HepG2 (cell line): ENCODE data around the gene SUSD2. TPM values are rescaled to one million over a fixed set of nuclear protein-coding genes. Genes with fewer than 3 reads are reported as not detected.

Experiments used
- ATF7 ChIP-seq, 2 experiments: fragments of 450-650 bp in 1 of 2; sonication (generic) in 1 of 2; formaldehyde crosslinking in 1 of 2; IDR thresholded peaks; 2 replicates each; pipeline versions ENCODE4 v1.4.0 to v1.6.1; 2016 to 2020; ENCODE audit warnings: antibody characterized with exemption in 1 of 2, mild to moderate bottlenecking in 1 of 2, missing genetic modification reagents in 1 of 2
- CAMTA2 ChIP-seq: sonication (generic); formaldehyde crosslinking; IDR thresholded peaks from 2 replicates; pipeline ENCODE4 v1.4.0; 2020; ENCODE audit warnings: mild to moderate bottlenecking, missing genetic modification reagents, borderline replicate concordance
- EEA1 ChIP-seq: sonication (generic); formaldehyde crosslinking; IDR thresholded peaks from 2 replicates; pipeline ENCODE4 v1.5.1; 2020; ENCODE audit warnings: mild to moderate bottlenecking, missing genetic modification reagents, borderline replicate concordance
- EP300 ChIP-seq, 3 experiments: sonication (generic) in 1 of 3; formaldehyde crosslinking in 1 of 3; IDR thresholded peaks; 2 replicates each; pipeline versions ENCODE4 v1.5.1 to v1.6.1; 2011 to 2020; ENCODE audit warnings: low read depth in 2 of 3, low read length in 2 of 3, borderline replicate concordance in 1 of 3, improper control_type of control experiment in 1 of 3, mild to moderate bottlenecking in 1 of 3, missing genetic modification reagents in 1 of 3, moderate library complexity in 1 of 3
- HNRNPL ChIP-seq: fragments of 200-400 bp; formaldehyde crosslinking; IDR thresholded peaks from 2 replicates; pipeline ENCODE4 v1.6.1; 2017; ENCODE audit warnings: mild to moderate bottlenecking, low read depth, low read length
- MAZ ChIP-seq, 2 experiments: sonication (generic) in 1 of 2; formaldehyde crosslinking in 1 of 2; IDR thresholded peaks; 2 replicates each; pipeline versions ENCODE4 v1.5.0 to v1.6.1; 2012 to 2020; ENCODE audit warnings: low read depth in 2 of 2, mild to moderate bottlenecking in 2 of 2, borderline replicate concordance in 1 of 2, improper control_type of control experiment in 1 of 2, low read length in 1 of 2, missing genetic modification reagents in 1 of 2, moderate library complexity in 1 of 2
- ONECUT2 ChIP-seq: sonication (generic); formaldehyde crosslinking; IDR thresholded peaks from 2 replicates; pipeline ENCODE4 v1.4.0; 2020; ENCODE audit warnings: missing genetic modification reagents
- PHB2 ChIP-seq: fragments of 450-650 bp; IDR thresholded peaks from 2 replicates; pipeline ENCODE4 v1.6.1; 2018; ENCODE audit not compliant: partially characterized antibody
- POLR2A ChIP-seq, 2 experiments: IDR thresholded peaks; 2 replicates each; pipeline ENCODE4 v1.6.1; 2011; ENCODE audit warnings: low read depth in 2 of 2, low read length in 2 of 2, mild to moderate bottlenecking in 1 of 2, moderate library complexity in 1 of 2; ENCODE audit not compliant: insufficient read depth in 1 of 2
- RELA ChIP-seq: sonication (generic); formaldehyde crosslinking; IDR thresholded peaks from 2 replicates; pipeline ENCODE4 v1.4.0; 2020; ENCODE audit warnings: missing genetic modification reagents
- RORA ChIP-seq: sonication (generic); formaldehyde crosslinking; IDR thresholded peaks from 2 replicates; pipeline ENCODE4 v1.5.0; 2020; ENCODE audit warnings: mild to moderate bottlenecking, missing genetic modification reagents, moderate library complexity
- TCF7 ChIP-seq: sonication (generic); IDR thresholded peaks from 2 replicates; pipeline ENCODE4 v1.6.1; 2016; ENCODE audit warnings: antibody characterized with exemption, low read depth
- TFE3 ChIP-seq: IDR thresholded peaks from 2 replicates; pipeline ENCODE4 v1.6.1; 2016
- THAP9 ChIP-seq: sonication (generic); formaldehyde crosslinking; IDR thresholded peaks from 2 replicates; pipeline ENCODE4; 2020; ENCODE audit warnings: missing genetic modification reagents, mild to moderate bottlenecking, borderline replicate concordance
- XBP1 ChIP-seq: sonication (generic); formaldehyde crosslinking; IDR thresholded peaks from 2 replicates; pipeline ENCODE4 v1.5.0; 2020; ENCODE audit warnings: missing genetic modification reagents
- ZBTB7B ChIP-seq: sonication (generic); formaldehyde crosslinking; IDR thresholded peaks from 2 replicates; pipeline ENCODE4 v1.4.0; 2020; ENCODE audit warnings: missing genetic modification reagents
- ZFP90 ChIP-seq: sonication (generic); formaldehyde crosslinking; IDR thresholded peaks from 2 replicates; pipeline ENCODE4 v1.8.0; 2022; ENCODE audit warnings: missing genetic modification reagents, mild to moderate bottlenecking, inconsistent platforms, borderline replicate concordance
- ZIK1 ChIP-seq: sonication (generic); formaldehyde crosslinking; IDR thresholded peaks from 2 replicates; pipeline ENCODE4 v1.5.0; 2020; ENCODE audit warnings: mild to moderate bottlenecking, low read depth, missing genetic modification reagents, borderline replicate concordance
- ZKSCAN1 ChIP-seq: fragments of 150-350 bp; IDR thresholded peaks from 2 replicates; pipeline ENCODE4 v1.6.1; 2014; ENCODE audit warnings: low read length
- ZNF138 ChIP-seq: sonication (generic); formaldehyde crosslinking; IDR thresholded peaks from 2 replicates; pipeline ENCODE4 v1.5.0; 2020; ENCODE audit warnings: mild to moderate bottlenecking, low read depth, missing genetic modification reagents
- ZNF234 ChIP-seq: sonication (generic); formaldehyde crosslinking; conservative IDR thresholded peaks from 2 replicates; pipeline ENCODE4 v1.5.1; 2020; ENCODE audit warnings: mild to moderate bottlenecking, missing genetic modification reagents
- ZNF501 ChIP-seq: sonication (generic); formaldehyde crosslinking; IDR thresholded peaks from 2 replicates; pipeline ENCODE4 v1.5.1; 2020; ENCODE audit warnings: mild to moderate bottlenecking, moderate library complexity, missing genetic modification reagents
- ZSCAN21 ChIP-seq: sonication (generic); formaldehyde crosslinking; IDR thresholded peaks from 2 replicates; pipeline ENCODE4 v1.8.0; 2022; ENCODE audit warnings: mild to moderate bottlenecking, missing genetic modification reagents, moderate library complexity, borderline replicate concordance
- ZSCAN22 ChIP-seq: sonication (generic); formaldehyde crosslinking; IDR thresholded peaks from 2 replicates; pipeline ENCODE4 v1.4.0; 2020; ENCODE audit warnings: mild to moderate bottlenecking, missing genetic modification reagents
- ZSCAN29 ChIP-seq: sonication (generic); formaldehyde crosslinking; conservative IDR thresholded peaks from 2 replicates; pipeline ENCODE4 v1.4.0; 2020; ENCODE audit warnings: mild to moderate bottlenecking, missing genetic modification reagents
- polyA plus RNA-seq, 8 experiments: library from polyadenylated mRNA; depleted of rRNA in 3 of 8; stranded (reverse) in 7 of 8; unstranded in 1 of 8; fragments of >200 nt; fragmentation: Illumina TruSeq in 4 of 8; extraction: Trizol in 4 of 8; gene quantifications; 2 replicates each; pipeline versions ENCODE4 v1.2.1 to v1.2.3, GENCODE V29; 2011 to 2016; ENCODE audit warnings: low read depth in 4 of 8, missing spikeins in 1 of 8, mixed read lengths in 1 of 8; ENCODE audit not compliant: insufficient read depth in 1 of 8
- total RNA-seq, 5 experiments: library from RNA; depleted of rRNA; stranded (reverse); fragments of >200 nt; fragmentation: Illumina TruSeq; extraction: Trizol; gene quantifications; 2 replicates each; pipeline ENCODE4 v1.2.3, GENCODE V29; 2016; ENCODE audit warnings: low read depth in 1 of 5

SUSD2 gene
- total and polyA plus RNA-seq, 2 of the 13 experiments (the other 11 are each of a cell fraction or from before 2014, with no cell fraction given), result 2.1 to 11.0 TPM

GRCh38 chr22:24181088-24181995 is at the start of gene SUSD2 (continued):
- TF ChIP-seq TFE3 (CRISPR knock-in tag) (no peak), PHB2 (no peak), ZNF234 (no peak), ZSCAN21 (CRISPR knock-in tag) (no peak; the same call in 1 of the 2 replicates), ZNF138 (CRISPR knock-in tag) (no peak), RELA (CRISPR knock-in tag) (no peak), ONECUT2 (no peak), THAP9 (CRISPR knock-in tag) (peak; percentile 90; the same call in 1 of the 2 replicates), ZNF501 (CRISPR knock-in tag) (no peak), EEA1 (CRISPR knock-in tag) (no peak), ZSCAN22 (CRISPR knock-in tag) (no peak), MAZ (IDR thresholded peaks at IDR 0.05; ENCODE audit: borderline replicate concordance, low read depth, low read length) (peak; percentile 40; the same call in 1 of the 2 replicates), MAZ (CRISPR knock-in tag; IDR thresholded peaks at IDR 0.05; ENCODE audit: low read depth) (no peak), EP300 (IDR thresholded peaks at IDR 0.05; ENCODE audit: low read depth in 2 of 2, low read length in 2 of 2) (peak in 1 of 2 experiments; percentile 5; a peak in 1 of 4 replicates), EP300 (CRISPR knock-in tag; IDR thresholded peaks at IDR 0.05; ENCODE audit: borderline replicate concordance) (no peak; the same call in 1 of the 2 replicates), ZBTB7B (CRISPR knock-in tag) (peak; percentile 67; the same call in 1 of the 2 replicates), HNRNPL (0 out of 2 replicates have a peak, but pooled peaks have one; percentile 59), ZSCAN29 (peak; percentile 81), XBP1 (CRISPR knock-in tag) (no peak), CAMTA2 (no peak), RORA (CRISPR knock-in tag) (no peak), POLR2A (IDR thresholded peaks at IDR 0.05; ENCODE audit: insufficient read depth in 1 of 2, low read depth in 2 of 2, low read length in 2 of 2) (peak; percentile 68), TCF7 (no peak), ZFP90 (0 out of 2 replicates have a peak, but pooled peaks have one; percentile 52), ATF7 (IDR thresholded peaks at IDR 0.05) (no peak), ATF7 (CRISPR knock-in tag; IDR thresholded peaks at IDR 0.05) (no peak), ZKSCAN1 (no peak), ZIK1 (no peak)
